ENCODE data around the gene FAM222B. TPM values are rescaled to one million over a fixed set of nuclear protein-coding genes. Genes with fewer than 3 reads are reported as not detected.

Gene FAM222B
- polyA plus RNA-seq, 2 of the 4 experiments (the other 2 are of a cell fraction): 10.7 to 15.6 TPM

- H3K9me3 ChIP-seq: no peaks in the 10 kb centered on the region
- no peak overlapping the region for H3K27ac ChIP-seq
- no peak overlapping the region for H3K4me3 ChIP-seq
- WGBS (ENCODE audit: missing lambda C conversion rate): 39% methylated on average over 1 of the region's 1 CpG
- TF ChIP-seq RAD21 (conservative IDR thresholded peaks at IDR 0.05 in 1 of 2, IDR thresholded peaks at IDR 0.05 in 1 of 2) (no peak), KDM1A (IDR thresholded peaks at IDR 0.05; ENCODE audit: low read depth) (no peak), E2F6 (IDR thresholded peaks at IDR 0.05; ENCODE audit: borderline replicate concordance, low read depth) (no peak), HDAC2 (IDR thresholded peaks at IDR 0.05) (no peak), USF2 (IDR thresholded peaks at IDR 0.05) (no peak), JUNB (IDR thresholded peaks at IDR 0.05) (no peak)
- TF ChIP-seq, protein P1, sequence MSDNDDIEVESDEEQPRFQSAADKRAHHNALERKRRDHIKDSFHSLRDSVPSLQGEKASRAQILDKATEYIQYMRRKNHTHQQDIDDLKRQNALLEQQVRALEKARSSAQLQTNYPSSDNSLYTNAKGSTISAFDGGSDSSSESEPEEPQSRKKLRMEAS (IDR thresholded peaks at IDR 0.05): no peak
- no peaks in the 10 kb centered on the region for H3K4me1 ChIP-seq
- no peak overlapping the region for H3K4me2 ChIP-seq
- DNase-seq (ENCODE audit: low read depth in 1 of 2, low spot score in 1 of 2): no peak
- no peak for FAIRE-seq
- no peak for ATAC-seq
- ChIA-PET POLR2A (no interaction called here), CTCF (interaction anchor here (1.0 to 2.7 kb wide), 6 partner anchors 9 to 56 kb away, joined by 3 to 12 read pairs (median 4); no protein-coding TSS in a partner anchor)
These were observed 23.0 kb downstream of the FAM222B start for GRCh38 chr17:28819582-28819981.

DNA sequence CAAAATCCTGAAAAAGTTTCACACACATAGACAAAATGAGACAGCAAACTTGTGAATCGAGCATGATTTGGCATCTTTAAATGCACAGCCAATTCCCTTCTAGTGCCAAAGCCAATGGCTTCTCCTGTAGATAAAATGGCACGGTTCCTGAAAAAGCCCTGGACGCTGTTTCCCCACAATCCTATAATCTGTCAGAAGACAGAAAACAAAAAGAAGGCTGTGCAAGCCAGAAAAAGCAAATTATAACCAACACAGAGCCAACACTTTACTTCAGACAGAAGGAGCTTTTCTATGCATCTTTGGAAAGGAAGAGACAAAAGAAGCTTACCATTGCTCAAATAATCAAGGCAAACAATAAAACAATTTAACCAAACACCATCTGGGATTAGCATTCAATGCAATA is 23.8 kb downstream of the FAM222B start:
- TF ChIP-seq POLR2A (IDR thresholded peaks at IDR 0.05; ENCODE audit: low read length) (no peak), GATA3 (IDR thresholded peaks at IDR 0.05; ENCODE audit: borderline replicate concordance) (no peak), SREBF2 (IDR thresholded peaks at IDR 0.05) (no peak), HOXA7 (CRISPR knock-in tag; IDR thresholded peaks at IDR 0.05) (no peak), RNF2 (IDR thresholded peaks at IDR 0.05; ENCODE audit: borderline replicate concordance, low read depth) (no peak), ELK1 (IDR thresholded peaks at IDR 0.05; ENCODE audit: low read depth, low read length) (no peak), POLR2AphosphoS2 (conservative IDR thresholded peaks at IDR 0.05; ENCODE audit: low read length) (no peak), SMC3 (IDR thresholded peaks at IDR 0.05) (no peak)
- DNase-seq (ENCODE audit: low read depth in 1 of 2, low spot score in 1 of 2) (no peak), FAIRE-seq (peak; percentile 39), ATAC-seq (no peak)
- WGBS (ENCODE audit: missing lambda C conversion rate): 88% methylated on average over 3 of the region's 3 CpGs
- ChIA-PET POLR2A (no interaction called here), CTCF (interaction anchor here (0.9 to 2.7 kb wide), 8 partner anchors 10 to 92 kb away, joined by 3 to 12 read pairs (median 3); no protein-coding TSS in a partner anchor)
- Histone ChIP-seq H3K4me2 (no peak overlapping the region), H3K4me1 (no peaks in the 10 kb centered on the region), H3K4me3 (no peak overlapping the region), H3K9me3 (no peaks in the 10 kb centered on the region), H3K27ac (no peak overlapping the region)

DNA sequence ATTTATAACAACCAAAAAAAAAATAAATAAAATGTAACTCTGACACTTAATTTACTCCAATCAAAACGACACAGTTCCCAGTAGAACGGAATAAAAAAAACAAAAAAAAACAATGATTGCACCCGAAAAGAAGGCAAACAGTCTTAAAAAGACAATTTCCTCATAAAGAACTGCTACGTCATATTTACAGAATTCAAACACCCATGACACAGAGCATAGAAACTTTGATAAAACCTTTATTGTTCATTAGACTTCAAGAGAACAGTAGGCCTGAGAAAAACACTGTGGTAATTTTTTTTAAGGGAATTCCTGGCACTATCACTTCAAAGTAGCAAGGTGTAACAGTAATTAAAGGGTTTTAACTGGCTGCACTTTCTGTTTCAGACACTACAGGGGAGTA is 26.1 kb downstream of the FAM222B start:
- ATAC-seq (no peak), DNase-seq (ENCODE audit: low read depth in 1 of 2, low spot score in 1 of 2) (no peak), FAIRE-seq (no peak)
- Histone ChIP-seq H3K9me3 (no peaks in the 10 kb centered on the region), H3K4me3 (no peak overlapping the region), H3K27ac (no peak overlapping the region), H3K4me2 (no peak overlapping the region), H3K4me1 (peaks cover 6% of the 10 kb centered on the region)
- POLR2A ChIA-PET: no interaction called here
- no peak for TF ChIP-seq CBX2 (IDR thresholded peaks at IDR 0.05; ENCODE audit: borderline replicate concordance, low read depth)
- no peak for TF ChIP-seq RFX5 (IDR thresholded peaks at IDR 0.05)
- TF ChIP-seq NR3C1 (IDR thresholded peaks at IDR 0.05): no peak
- no peak for TF ChIP-seq HDAC2 (IDR thresholded peaks at IDR 0.05)
- no peak for TF ChIP-seq FOSB (CRISPR knock-in tag; IDR thresholded peaks at IDR 0.05)
- WGBS (ENCODE audit: missing lambda C conversion rate): 77% methylated on average over 4 of the region's 4 CpGs
- CTCF ChIA-PET: interaction anchor here (0.8 kb wide), 1 partner anchor 12 kb away, joined by 7 read pairs; no protein-coding TSS in a partner anchor

Data from A549 (cell line).